Measurements from ENCODE around the gene STAG3.
"Not testable (repeated sequence)": the region's sequence is repeated elsewhere in the genome, so short reads cannot be mapped to it uniquely, and the experiment has no call there.

The STAG3 gene, protein sequence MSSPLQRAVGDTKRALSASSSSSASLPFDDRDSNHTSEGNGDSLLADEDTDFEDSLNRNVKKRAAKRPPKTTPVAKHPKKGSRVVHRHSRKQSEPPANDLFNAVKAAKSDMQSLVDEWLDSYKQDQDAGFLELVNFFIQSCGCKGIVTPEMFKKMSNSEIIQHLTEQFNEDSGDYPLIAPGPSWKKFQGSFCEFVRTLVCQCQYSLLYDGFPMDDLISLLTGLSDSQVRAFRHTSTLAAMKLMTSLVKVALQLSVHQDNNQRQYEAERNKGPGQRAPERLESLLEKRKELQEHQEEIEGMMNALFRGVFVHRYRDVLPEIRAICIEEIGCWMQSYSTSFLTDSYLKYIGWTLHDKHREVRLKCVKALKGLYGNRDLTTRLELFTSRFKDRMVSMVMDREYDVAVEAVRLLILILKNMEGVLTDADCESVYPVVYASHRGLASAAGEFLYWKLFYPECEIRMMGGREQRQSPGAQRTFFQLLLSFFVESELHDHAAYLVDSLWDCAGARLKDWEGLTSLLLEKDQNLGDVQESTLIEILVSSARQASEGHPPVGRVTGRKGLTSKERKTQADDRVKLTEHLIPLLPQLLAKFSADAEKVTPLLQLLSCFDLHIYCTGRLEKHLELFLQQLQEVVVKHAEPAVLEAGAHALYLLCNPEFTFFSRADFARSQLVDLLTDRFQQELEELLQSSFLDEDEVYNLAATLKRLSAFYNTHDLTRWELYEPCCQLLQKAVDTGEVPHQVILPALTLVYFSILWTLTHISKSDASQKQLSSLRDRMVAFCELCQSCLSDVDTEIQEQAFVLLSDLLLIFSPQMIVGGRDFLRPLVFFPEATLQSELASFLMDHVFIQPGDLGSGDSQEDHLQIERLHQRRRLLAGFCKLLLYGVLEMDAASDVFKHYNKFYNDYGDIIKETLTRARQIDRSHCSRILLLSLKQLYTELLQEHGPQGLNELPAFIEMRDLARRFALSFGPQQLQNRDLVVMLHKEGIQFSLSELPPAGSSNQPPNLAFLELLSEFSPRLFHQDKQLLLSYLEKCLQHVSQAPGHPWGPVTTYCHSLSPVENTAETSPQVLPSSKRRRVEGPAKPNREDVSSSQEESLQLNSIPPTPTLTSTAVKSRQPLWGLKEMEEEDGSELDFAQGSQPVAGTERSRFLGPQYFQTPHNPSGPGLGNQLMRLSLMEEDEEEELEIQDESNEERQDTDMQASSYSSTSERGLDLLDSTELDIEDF

DNA sequence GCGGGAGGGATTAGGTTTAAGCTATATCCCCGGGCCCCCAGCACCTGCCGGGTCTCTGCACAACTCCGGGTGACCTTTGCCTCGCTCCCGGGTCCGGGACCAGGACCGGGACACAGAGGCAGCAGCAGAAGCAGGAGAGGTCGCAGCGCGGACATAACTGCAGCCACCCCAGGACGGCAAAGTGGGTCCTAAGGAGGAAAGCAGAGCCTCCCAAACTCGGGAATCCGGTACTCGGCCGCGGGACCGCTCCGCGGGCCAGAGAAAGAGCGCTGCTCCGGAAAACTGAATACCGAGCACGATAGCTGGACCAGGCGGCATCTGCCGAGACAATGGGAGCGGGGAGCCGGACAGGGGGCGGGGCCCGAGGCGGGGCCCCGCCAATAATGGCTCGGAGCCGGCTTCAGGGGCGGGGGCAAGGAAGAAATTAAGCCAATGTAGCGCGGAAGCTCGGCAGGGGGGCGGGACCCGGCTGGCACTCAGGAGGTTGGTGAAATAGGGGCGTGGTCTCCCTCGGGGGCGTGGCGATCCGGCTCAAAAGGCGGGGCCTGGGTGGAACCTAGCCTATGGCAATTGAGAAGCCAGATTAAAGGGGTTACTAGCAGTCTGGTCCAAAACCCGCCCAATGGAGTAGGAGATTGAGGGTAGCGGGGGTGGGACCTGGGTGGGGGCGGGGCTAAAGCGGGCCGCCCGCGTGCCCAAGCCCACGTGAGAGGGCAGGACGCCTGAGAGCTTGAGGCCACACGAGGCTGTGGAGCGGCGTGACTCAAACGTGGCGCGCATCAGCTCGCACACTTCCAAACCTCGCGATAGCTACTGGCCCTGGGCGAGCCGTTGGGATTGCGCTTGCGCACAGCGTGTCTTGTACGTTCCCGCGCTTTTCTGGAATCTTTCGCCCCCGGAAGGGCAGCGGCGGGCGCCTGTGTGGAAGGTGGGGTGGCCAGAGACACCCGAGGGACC is at the start of gene STAG3, which contains the start of gene GPC2:
Gene STAG3 (plus strand): TSS at position 874 of the 957 bp plus-strand sequence. CDS start 2,639 bp downstream, outside the sequence.
Gene GPC2 (minus strand): TSS at position 337 of the 957 bp plus-strand sequence. CDS start 182 bp downstream, at position 155.
- peak; percentile 98 for DNase-seq

- DNase-seq, result no peak
Measured at GRCh38 chr7:100128637-100128963, 49.1 kb upstream of the STAG3 start.

DNA sequence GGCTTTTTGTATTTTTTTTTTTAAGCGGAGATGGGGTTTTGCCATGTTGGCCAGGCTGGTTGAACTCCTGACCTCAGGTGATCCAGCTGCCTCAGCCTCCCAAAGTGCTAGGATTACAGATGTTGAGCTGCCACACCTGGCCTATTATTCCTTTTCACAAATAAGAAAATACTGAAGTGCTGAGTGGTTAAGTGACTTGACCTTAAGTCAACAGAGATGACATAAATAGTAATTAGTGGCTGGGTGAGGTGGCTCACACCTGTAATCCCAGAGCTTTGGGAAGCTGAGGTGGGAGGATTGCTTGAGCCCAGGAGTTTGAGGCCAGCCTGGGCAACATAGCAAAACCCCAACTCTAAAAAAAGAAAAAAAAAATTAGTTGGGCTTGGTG is 47.5 kb upstream of the STAG3 start:
- not testable (repeated sequence) for DNase-seq

DNA sequence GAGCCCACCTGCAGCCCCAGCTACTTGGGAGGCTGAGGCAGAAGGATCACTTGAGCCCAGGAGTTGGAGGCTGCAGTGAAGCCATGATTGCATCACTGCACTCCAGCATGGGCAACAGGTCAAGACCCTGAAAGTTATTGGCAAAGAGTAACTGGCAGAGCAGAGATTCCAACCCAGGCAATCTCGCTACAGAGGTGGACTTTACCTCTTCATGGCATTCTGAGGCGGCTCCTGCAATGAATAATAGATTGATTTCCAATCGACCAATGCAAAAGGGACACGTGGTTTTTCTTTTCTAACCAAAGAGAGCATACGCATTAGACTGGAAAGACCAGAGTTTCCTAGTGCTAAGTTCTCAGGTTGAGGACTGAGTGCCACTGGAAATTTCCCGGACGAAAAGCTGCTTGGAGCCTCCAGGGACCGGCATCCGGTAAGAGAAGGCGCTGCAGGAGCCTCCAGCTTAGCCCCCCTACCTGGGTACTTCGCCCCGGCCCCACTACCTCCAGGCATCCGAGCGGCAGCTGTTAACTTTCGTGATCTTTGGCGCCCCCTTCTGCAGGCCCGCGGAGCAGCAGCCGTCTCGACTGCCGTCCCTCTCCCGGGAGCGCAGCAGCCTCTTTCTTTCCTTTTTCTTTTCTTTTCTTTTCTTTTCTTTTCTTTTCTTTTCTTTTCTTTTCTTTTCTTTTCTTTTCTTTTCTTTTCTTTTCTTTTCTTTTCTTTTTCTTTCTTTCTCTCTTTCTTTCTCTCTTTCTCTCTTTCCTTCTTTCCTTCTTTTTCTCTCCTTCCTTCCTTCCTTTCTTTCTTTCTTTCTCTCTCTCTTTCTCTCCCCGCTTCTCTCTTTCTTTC is 46.9 kb upstream of the STAG3 start:
- DNase-seq, result peak; percentile 86

DNA sequence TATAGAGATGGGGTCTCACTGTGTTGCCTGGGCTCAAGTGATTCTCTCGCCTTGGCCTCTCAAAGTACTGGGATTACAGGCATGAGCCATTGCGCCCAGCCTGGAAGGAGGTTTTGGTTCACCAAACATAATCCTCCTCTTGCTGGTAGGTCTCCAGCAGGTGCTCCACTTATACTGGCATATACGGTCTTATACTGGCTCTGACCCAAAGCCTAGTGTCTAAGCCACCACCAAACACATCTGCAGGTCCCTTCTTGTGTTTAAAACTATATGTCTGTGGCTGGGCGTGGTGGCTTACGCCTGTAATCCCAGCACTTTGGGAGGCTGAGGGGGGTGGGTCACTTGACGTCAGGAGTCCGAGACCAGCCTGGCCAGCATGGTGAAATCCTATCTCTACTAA is 45.6 kb upstream of the STAG3 start:
- no peak for DNase-seq

GRCh38 chr7:100132697-100133151 is 45.0 kb upstream of the STAG3 start:
- peak; percentile 70 for DNase-seq

GRCh38 chr7:100137851-100138760 is 39.6 kb upstream of the STAG3 start:
- no peak for DNase-seq

DNA sequence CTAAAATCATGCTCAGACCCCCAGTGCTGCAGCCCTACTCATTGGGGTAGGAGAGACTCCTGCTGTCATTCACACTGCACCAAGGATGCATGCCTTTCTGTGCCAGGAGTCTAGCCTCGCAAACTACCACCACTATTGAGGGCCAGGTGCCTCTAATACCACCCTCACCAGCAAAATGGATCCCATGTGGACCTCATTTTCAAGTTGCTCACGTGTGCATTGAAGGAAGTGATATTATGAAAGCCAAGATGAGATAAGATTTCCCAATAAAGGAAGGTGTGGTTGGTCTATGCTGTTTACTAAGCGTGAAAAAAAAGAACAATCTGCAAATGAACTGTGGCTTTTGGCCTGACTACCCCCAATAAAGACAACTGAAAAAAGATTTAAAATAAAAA is 36.2 kb upstream of the STAG3 start:
- DNase-seq, result no peak

- no peak for DNase-seq
Measured at GRCh38 chr7:100142461-100142860, 35.3 kb upstream of the STAG3 start.

DNA sequence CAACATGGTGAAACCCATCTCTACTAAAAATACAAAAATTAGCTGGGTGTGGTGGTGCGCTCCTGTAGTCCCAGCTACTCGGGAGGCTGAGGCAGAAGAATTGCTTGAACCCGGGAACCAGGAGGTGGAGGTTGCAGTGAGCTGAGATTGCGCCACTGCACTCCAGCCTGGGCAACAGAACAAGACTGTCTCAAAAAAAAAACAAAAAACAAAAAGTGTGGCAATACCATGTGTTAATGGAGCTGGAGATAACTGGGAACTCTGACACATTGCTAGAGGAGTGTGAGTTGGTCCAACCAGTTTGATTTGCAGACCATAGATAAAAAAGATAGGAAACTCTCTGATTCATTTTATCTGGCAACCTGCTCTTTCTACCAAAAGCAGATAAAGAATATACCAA is 31.4 kb upstream of the STAG3 start:
- DNase-seq, result not testable (repeated sequence)

- no peak for DNase-seq
Measured at GRCh38 chr7:100147278-100147677, 30.4 kb upstream of the STAG3 start.

DNA sequence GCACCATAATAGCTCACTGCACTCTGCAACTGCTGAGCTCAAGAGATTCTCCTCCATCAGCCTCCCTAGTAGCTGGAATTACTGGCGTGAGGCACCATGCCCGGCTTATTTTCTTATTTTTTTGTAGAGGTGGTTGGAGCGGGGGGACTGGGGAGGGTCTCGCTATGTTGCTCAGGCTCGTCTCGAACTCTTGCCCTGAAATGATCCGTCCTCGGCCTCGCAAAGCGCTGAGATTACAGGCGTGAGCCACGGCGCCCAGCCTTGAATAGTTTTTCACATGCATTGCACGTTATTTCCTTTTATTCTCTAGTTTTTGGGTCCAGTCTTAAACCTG is 29.5 kb upstream of the STAG3 start:
- no peak for DNase-seq

DNA sequence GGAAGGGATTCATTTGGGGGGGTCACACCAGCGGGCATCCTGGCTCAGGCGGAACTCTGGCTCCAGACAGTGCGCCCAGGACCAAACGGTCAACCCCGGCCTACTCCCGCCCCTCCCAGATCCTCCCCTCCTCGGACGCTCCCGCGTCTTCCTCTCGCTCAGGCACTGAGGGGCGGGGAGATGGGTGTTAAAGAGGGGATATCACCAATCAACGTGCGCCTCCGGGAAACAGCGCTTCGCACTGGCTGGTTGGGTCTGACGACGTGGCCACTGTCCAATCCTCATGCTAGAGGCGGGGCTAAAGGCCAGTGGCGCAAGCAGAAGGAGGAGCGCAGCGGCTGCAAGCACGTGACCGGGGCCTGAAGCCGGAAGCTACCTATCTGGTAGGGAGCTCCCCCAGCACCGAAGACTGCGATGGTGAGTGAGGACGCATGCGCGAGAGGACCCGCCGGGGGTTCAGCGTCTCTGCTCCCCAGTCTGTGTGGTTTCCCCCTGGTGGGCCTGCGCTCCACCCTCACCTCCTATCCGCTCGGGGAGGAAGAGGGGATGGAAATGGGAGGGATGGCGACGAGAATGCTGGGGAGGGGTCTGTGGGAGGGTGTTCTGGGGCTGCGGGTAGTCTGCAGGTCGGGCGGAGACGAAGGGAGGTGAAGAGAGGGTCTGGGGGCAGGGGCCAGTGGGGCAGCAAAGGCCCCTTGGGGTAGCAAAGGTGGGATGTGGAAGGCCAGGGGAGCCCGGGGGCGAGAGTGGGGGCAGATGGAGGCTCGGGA is 29.0 kb upstream of the STAG3 start, which contains the start of gene LAMTOR4:
Gene LAMTOR4 (plus strand): TSS at position 360 of the 770 bp plus-strand sequence. CDS start 55 bp downstream, at position 415.
- DNase-seq, result peak; percentile 99

- no peak for DNase-seq
Measured at GRCh38 chr7:100152404-100152803, 25.3 kb upstream of the STAG3 start.

GRCh38 chr7:100152937-100153666 is 24.6 kb upstream of the STAG3 start:
- no peak for DNase-seq

GRCh38 chr7:100153708-100154535 is 23.8 kb upstream of the STAG3 start:
- no peak for DNase-seq

Data from stimulated activated CD4-positive, alpha-beta T cell treated with anti-CD3 and anti-CD28 coated beads, Interleukin-4, amount 100 ng/mL, for 24 hours (primary cell).